CD14-positive monocyte (primary cell): ENCODE data around the gene RCOR1. TPM values are rescaled to one million over a fixed set of nuclear protein-coding genes. Genes with fewer than 3 reads are reported as not detected.

Experiments
- DNase-seq, 3 donors: peaks; one replicate each; pipeline ENCODE4 v3.0.0-alpha.2; 2011 to 2022
- H2AFZ ChIP-seq: 2 replicates; pipeline ENCODE4 v1.6.0; 2012; ENCODE audit warnings: mild to moderate bottlenecking, low read depth, low read length, inconsistent platforms; ENCODE audit not compliant: insufficient read depth, poor library complexity, severe bottlenecking
- H3K27ac ChIP-seq, 2 donors: 1 replicate in 1 of 2; 2 replicates in 1 of 2; pipeline ENCODE4 v1.5.1; 2012 to 2013; ENCODE audit warnings: low read length in 2 of 2, control low read depth in 1 of 2, inconsistent platforms in 1 of 2, low read depth in 1 of 2, mild to moderate bottlenecking in 1 of 2
- H3K27me3 ChIP-seq, 2 donors: one replicate each; pipeline versions ENCODE4 v1.6.0 to v1.6.1; 2011 to 2013; ENCODE audit warnings: low read length in 2 of 2; ENCODE audit not compliant: control insufficient read depth in 2 of 2, insufficient read depth in 2 of 2
- H3K36me3 ChIP-seq, 2 donors: replicated peaks in 1 of 2; 1 replicate in 1 of 2; 2 replicates in 1 of 2; pipeline versions ENCODE4 v1.5.1 to v1.6.1; 2012 to 2013; ENCODE audit warnings: low read length in 2 of 2, control low read depth in 1 of 2, inconsistent platforms in 1 of 2, mild to moderate bottlenecking in 1 of 2; ENCODE audit not compliant: insufficient read depth in 2 of 2, control insufficient read depth in 1 of 2
- H3K4me1 ChIP-seq, 2 donors: 1 replicate in 1 of 2; 2 replicates in 1 of 2; pipeline versions ENCODE4 v1.5.1 to v1.6.1; 2012 to 2013; ENCODE audit warnings: low read length in 2 of 2, control low read depth in 1 of 2, inconsistent platforms in 1 of 2, mild to moderate bottlenecking in 1 of 2, moderate library complexity in 1 of 2; ENCODE audit not compliant: insufficient read depth in 2 of 2, control insufficient read depth in 1 of 2
- H3K4me2 ChIP-seq: replicated peaks from 2 replicates; pipeline ENCODE3; 2012; ENCODE audit warnings: low read length, moderate library complexity, mild to moderate bottlenecking; ENCODE audit not compliant: poor library complexity, severe bottlenecking; ENCODE audit errors: extremely low read depth
- H3K4me3 ChIP-seq, 3 experiments: fragments of 200-600 bp in 1 of 3; sonication (generic) in 1 of 3; replicated peaks in 1 of 3; 1 replicate in 2 of 3; 2 replicates in 1 of 3; pipeline ENCODE4 v1.5.1; 2011 to 2013; ENCODE audit warnings: low read length in 3 of 3, mild to moderate bottlenecking in 3 of 3, control low read depth in 2 of 3, low read depth in 2 of 3, inconsistent platforms in 1 of 3, moderate library complexity in 1 of 3
- H3K79me2 ChIP-seq: 2 replicates; pipeline ENCODE4 v1.6.0; 2012; ENCODE audit warnings: mild to moderate bottlenecking, control low read depth, inconsistent platforms, low read length, moderate library complexity; ENCODE audit not compliant: insufficient read depth
- H3K9ac ChIP-seq: 2 replicates; pipeline ENCODE4 v1.6.0; 2017; ENCODE audit warnings: low read length, mild to moderate bottlenecking; ENCODE audit not compliant: insufficient read depth, poor library complexity, severe bottlenecking
- H3K9me3 ChIP-seq, 2 donors: replicated peaks in 1 of 2; 1 replicate in 1 of 2; 2 replicates in 1 of 2; pipeline versions ENCODE4 v1.5.1 to v1.6.1; 2012 to 2013; ENCODE audit warnings: low read length in 2 of 2, control low read depth in 1 of 2; ENCODE audit not compliant: control insufficient read depth in 1 of 2, insufficient read depth in 1 of 2
- H4K20me1 ChIP-seq: 2 replicates; pipeline ENCODE4 v1.6.0; 2012; ENCODE audit warnings: mild to moderate bottlenecking, low read length, control low read depth, moderate library complexity; ENCODE audit not compliant: insufficient read depth
- H3K27ac Mint-ChIP-seq, 7 donors: one replicate each; pipeline ENCODE4 v1.8.0; 2020; ENCODE audit warnings: mild to moderate bottlenecking in 7 of 7, mixed read lengths in 7 of 7, moderate library complexity in 6 of 7, inconsistent platforms in 2 of 7
- H3K27me3 Mint-ChIP-seq, 3 donors: one replicate each; pipeline ENCODE4 v1.8.0; 2021 to 2022; ENCODE audit warnings: low read depth in 3 of 3, mild to moderate bottlenecking in 3 of 3, mixed read lengths in 3 of 3, moderate library complexity in 3 of 3, inconsistent platforms in 1 of 3
- H3K36me3 Mint-ChIP-seq, 2 donors: one replicate each; pipeline ENCODE4 v1.8.0; 2020; ENCODE audit warnings: mixed read lengths in 2 of 2, inconsistent platforms in 1 of 2, mild to moderate bottlenecking in 1 of 2
- H3K4me1 Mint-ChIP-seq: one replicate; pipeline ENCODE4 v1.8.0; 2020; ENCODE audit warnings: mild to moderate bottlenecking, mixed read lengths
- H3K4me3 Mint-ChIP-seq, 2 donors: one replicate each; pipeline ENCODE4 v1.8.0; 2020; ENCODE audit warnings: mild to moderate bottlenecking in 2 of 2, mixed read lengths in 2 of 2, moderate library complexity in 1 of 2
- H3K9me3 Mint-ChIP-seq, 7 donors: one replicate each; pipeline ENCODE4 v1.8.0; 2020 to 2022; ENCODE audit warnings: mixed read lengths in 7 of 7, mild to moderate bottlenecking in 6 of 7, moderate library complexity in 6 of 7, inconsistent platforms in 2 of 7
- CTCF ChIP-seq: fragments of 200-600 bp; IDR thresholded peaks from one replicate; pipeline ENCODE4 v1.8.0; 2022; ENCODE audit warnings: antibody characterized with exemption, mild to moderate bottlenecking
- WGBS: methylation state at CpG from one replicate; pipeline ENCODE4 v1.1.5; 2013; ENCODE audit warnings: missing lambda C conversion rate; ENCODE audit not compliant: insufficient coverage; 5-methylcytosine and 5-hydroxymethylcytosine counted together
- intact Hi-C, 2 donors: fragments of 100-400 bp; cut with micrococcal nuclease; formaldehyde crosslinking; loops; one replicate each; pipeline versions ENCODE4 v1.15.0 to v1.15.1; 2023
- polyA plus RNA-seq, 3 donors: library from polyadenylated mRNA; depleted of rRNA in 1 of 3; unstranded in 2 of 3; stranded (reverse) in 1 of 3; fragments of 300-500 nt in 2 of 3; fragments of >200 nt in 1 of 3; fragmentation: Illumina TruSeq in 2 of 3; gene quantifications; 1 replicate in 2 of 3; 2 replicates in 1 of 3; pipeline ENCODE4 v1.2.3, GENCODE V29; 2012 to 2021

RCOR1 gene
- polyA plus RNA-seq, 3 donors: 2.1 to 36.6 (median 2.3) TPM

GRCh38 chr14:102775855-102776760 lies 183.7 kb downstream of the RCOR1 start:
- H3K9ac ChIP-seq: peak overlapping the region; percentile 53
- peak; percentile 53 to 69 (median 68) for DNase-seq

More at GRCh38 chr14:102775855-102776760, 183.7 kb downstream of the RCOR1 start:
- Histone ChIP-seq H3K4me1 (peaks cover 51 to 54% of the 10 kb centered on the region in 2 donors), H3K9me3 (no peaks in the 10 kb centered on the region), H3K27me3 (no peaks in the 10 kb centered on the region), H3K79me2 (peaks cover 33% of the 10 kb centered on the region), H3K4me3 (peak overlapping the region in 1 of 3 experiments; percentile 54), H3K36me3 (no peaks in the 10 kb centered on the region), H4K20me1 (peaks cover 29% of the 10 kb centered on the region), H2AFZ (peak overlapping the region; percentile 25), H3K27ac (peak overlapping the region; percentile 64 to 80), H3K4me2 (peak overlapping the region; percentile 59)
- Mint-ChIP-seq H3K9me3 (peaks cover 0 to 2% (median 0%) of the 10 kb centered on the region in 7 donors), H3K27ac (peak overlapping the region; percentile 86 to 94 (median 91)), H3K27me3 (peaks cover 2 to 13% (median 3%) of the 10 kb centered on the region in 3 donors), H3K36me3 (peaks cover 6 to 12% of the 10 kb centered on the region in 2 donors), H3K4me3 (peak overlapping the region; percentile 75 to 79), H3K4me1 (peaks cover 59% of the 10 kb centered on the region)
- intact Hi-C loops: no loop called here
- 97% methylated on average over 12 of the region's 22 CpGs for WGBS
- no peak for TF ChIP-seq CTCF
